HL-60 (cell line): Measurements from ENCODE around the gene SLC4A1.

Source experiments
- DNase-seq, 2 experiments: peaks; one replicate each; pipeline ENCODE4 v3.0.0-alpha.2; 2010 to 2020; ENCODE audit warnings: low read depth in 1 of 2, low spot score in 1 of 2
- H3K27ac ChIP-seq: fragments of 250-450 bp; sonication (Bioruptor Pico); replicated peaks from 2 replicates; pipeline ENCODE4 v1.5.1; 2020; ENCODE audit warnings: mild to moderate bottlenecking, moderate library complexity
- H3K27me3 ChIP-seq: fragments of 250-450 bp; sonication (Bioruptor Pico); 2 replicates; pipeline ENCODE4 v1.5.1; 2021; ENCODE audit warnings: mild to moderate bottlenecking, moderate library complexity; ENCODE audit not compliant: insufficient read depth, poor library complexity, severe bottlenecking
- H3K4me3 ChIP-seq: replicated peaks from 2 replicates; pipeline ENCODE4 v1.5.1; 2011; ENCODE audit warnings: mild to moderate bottlenecking, control low read depth, low read length; ENCODE audit not compliant: insufficient read depth
- CTCF ChIP-seq: IDR thresholded peaks from one replicate; pipeline ENCODE4 v1.5.1; 2011; ENCODE audit warnings: low read length, control low read depth, inconsistent platforms; ENCODE audit not compliant: insufficient read depth
- GABPA ChIP-seq: IDR thresholded peaks from 2 replicates; pipeline ENCODE4 v1.6.1; 2012; ENCODE audit warnings: low read depth
- POLR2AphosphoS5 ChIP-seq: IDR thresholded peaks from 2 replicates; pipeline ENCODE4 v1.6.1; 2012; ENCODE audit warnings: low read depth
- REST ChIP-seq: IDR thresholded peaks from 2 replicates; pipeline ENCODE4 v1.6.1; 2012; ENCODE audit warnings: low read depth; ENCODE audit not compliant: insufficient replicate concordance
- SPI1 ChIP-seq: IDR thresholded peaks from 2 replicates; pipeline ENCODE4 v1.6.1; 2012; ENCODE audit warnings: low read depth, mild to moderate bottlenecking, borderline replicate concordance

The SLC4A1 gene

GRCh38 chr17:44206825-44207155 lies 61.1 kb downstream of the SLC4A1 start:
- DNase-seq, result no peak
- H3K27me3 ChIP-seq, result no peaks in the 10 kb centered on the region
- no peak overlapping the region for H3K4me3 ChIP-seq
- TF ChIP-seq GABPA, result no peak
- TF ChIP-seq SPI1, result no peak
- TF ChIP-seq POLR2AphosphoS5, result no peak; the same call in 1 of the 2 replicates
- TF ChIP-seq REST, result no peak
- no peak for TF ChIP-seq CTCF
- H3K27ac ChIP-seq, result no peak overlapping the region

GRCh38 chr17:44205962-44206824 lies 61.7 kb downstream of the SLC4A1 start:
- no peak overlapping the region for H3K27ac ChIP-seq

More at GRCh38 chr17:44205962-44206824, 61.7 kb downstream of the SLC4A1 start:
- no peaks in the 10 kb centered on the region for H3K27me3 ChIP-seq
- DNase-seq, result no peak
- H3K4me3 ChIP-seq, result no peak overlapping the region
- TF ChIP-seq GABPA (no peak), SPI1 (no peak), REST (no peak), CTCF (no peak), POLR2AphosphoS5 (no peak)
